Breast epithelium (tissue), 4 donors: ENCODE results near the gene OR2F2. TPM values are rescaled to one million over a fixed set of nuclear protein-coding genes. Genes with fewer than 3 reads are reported as not detected.

Source experiments
- DNase-seq, 2 donors: peaks; one replicate each; pipeline ENCODE4 v3.0.0-alpha.2; 2019; ENCODE audit warnings: low spot score in 2 of 2
- H3K27ac ChIP-seq, 2 donors: fragments of 200-600 bp; sonication (generic) in 1 of 2; one replicate each; pipeline ENCODE4 v1.5.1; 2016 to 2019; ENCODE audit warnings: mild to moderate bottlenecking in 1 of 2
- H3K27me3 ChIP-seq, 2 donors: fragments of 200-600 bp; sonication (generic) in 1 of 2; one replicate each; pipeline versions ENCODE4 v1.5.1 to v1.6.0; 2017 to 2019; ENCODE audit warnings: control low read depth in 1 of 2, mild to moderate bottlenecking in 1 of 2
- H3K36me3 ChIP-seq: fragments of 200-600 bp; one replicate; pipeline ENCODE4 v1.5.1; 2019
- H3K4me1 ChIP-seq, 2 donors: fragments of 200-600 bp; sonication (generic); one replicate each; pipeline ENCODE4 v1.5.1; 2016 to 2019; ENCODE audit warnings: control low read depth in 1 of 2
- H3K4me3 ChIP-seq, 3 donors: fragments of 200-600 bp; sonication (generic); 1 replicate in 2 of 3; 2 replicates in 1 of 3; pipeline ENCODE4 v1.5.1; 2016 to 2019; ENCODE audit warnings: mild to moderate bottlenecking in 3 of 3, moderate library complexity in 2 of 3
- H3K9me3 ChIP-seq, 2 donors: fragments of 200-600 bp; sonication (generic) in 1 of 2; one replicate each; pipeline ENCODE4 v1.5.1; 2016 to 2019; ENCODE audit warnings: control low read depth in 1 of 2
- POLR2A ChIP-seq: fragments of 450-650 bp; IDR thresholded peaks from one replicate; pipeline ENCODE4 v1.6.1; 2016; ENCODE audit warnings: antibody characterized with exemption, mild to moderate bottlenecking, moderate library complexity
- POLR2AphosphoS5 ChIP-seq, 3 donors: sonication (generic); formaldehyde crosslinking; IDR thresholded peaks; one replicate each; pipeline ENCODE4 v1.6.1; 2017; ENCODE audit warnings: antibody characterized with exemption in 3 of 3
- intact Hi-C: fragments of 100-400 bp; cut with DNase I; formaldehyde crosslinking; loops from one replicate; pipeline ENCODE4 v1.15.1; 2023; ENCODE audit warnings: low total_unique reads
- total RNA-seq, 3 donors: library from RNA; depleted of rRNA; stranded (reverse); fragments of >200 nt; gene quantifications; one replicate each; pipeline ENCODE4 v1.1.0, GENCODE V29; 2016
- TF ChIP-seq, protein P1 (sequence below), 3 donors: fragments of 450-650 bp; IDR thresholded peaks; one replicate each; pipeline ENCODE4 v1.5.1; 2016 to 2017; ENCODE audit warnings: antibody characterized with exemption in 3 of 3, mild to moderate bottlenecking in 3 of 3, moderate library complexity in 3 of 3

The OR2F2 gene
- total RNA-seq, 3 donors from 2014 or later = not detected

DNA sequence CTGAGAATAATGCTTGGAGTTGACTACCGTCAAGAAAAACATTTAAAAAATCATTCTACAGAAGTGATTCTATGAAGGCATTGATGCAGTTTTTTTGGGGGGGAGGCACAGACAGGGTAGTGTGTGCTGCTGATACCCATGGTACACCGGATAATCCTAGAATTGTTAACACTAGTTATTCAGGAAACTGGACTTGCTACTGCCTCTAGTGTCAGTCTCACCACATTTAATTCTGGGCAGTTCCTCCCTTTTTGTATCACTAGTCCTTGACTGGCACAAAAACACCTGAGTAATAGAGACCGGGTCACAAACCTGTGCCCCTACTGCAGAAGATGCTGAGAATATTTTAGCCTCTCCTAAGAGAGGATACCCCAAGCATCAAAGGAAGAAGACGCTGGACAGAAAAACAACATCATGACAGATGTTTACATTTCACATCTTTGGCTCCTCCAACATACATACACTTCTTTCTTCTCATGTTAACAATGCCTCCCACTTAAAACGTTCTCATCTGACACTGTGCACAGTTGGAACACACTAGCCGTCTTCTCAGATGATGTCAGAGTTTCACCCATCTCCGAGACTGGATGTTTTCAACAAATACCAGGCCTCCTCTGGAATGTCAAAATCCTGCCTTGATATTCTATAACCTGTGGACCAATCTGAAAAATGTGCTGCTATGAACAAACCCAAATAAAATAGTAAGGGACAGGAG lies 19.9 kb upstream of the OR2F2 start:
- TF ChIP-seq, protein P1, sequence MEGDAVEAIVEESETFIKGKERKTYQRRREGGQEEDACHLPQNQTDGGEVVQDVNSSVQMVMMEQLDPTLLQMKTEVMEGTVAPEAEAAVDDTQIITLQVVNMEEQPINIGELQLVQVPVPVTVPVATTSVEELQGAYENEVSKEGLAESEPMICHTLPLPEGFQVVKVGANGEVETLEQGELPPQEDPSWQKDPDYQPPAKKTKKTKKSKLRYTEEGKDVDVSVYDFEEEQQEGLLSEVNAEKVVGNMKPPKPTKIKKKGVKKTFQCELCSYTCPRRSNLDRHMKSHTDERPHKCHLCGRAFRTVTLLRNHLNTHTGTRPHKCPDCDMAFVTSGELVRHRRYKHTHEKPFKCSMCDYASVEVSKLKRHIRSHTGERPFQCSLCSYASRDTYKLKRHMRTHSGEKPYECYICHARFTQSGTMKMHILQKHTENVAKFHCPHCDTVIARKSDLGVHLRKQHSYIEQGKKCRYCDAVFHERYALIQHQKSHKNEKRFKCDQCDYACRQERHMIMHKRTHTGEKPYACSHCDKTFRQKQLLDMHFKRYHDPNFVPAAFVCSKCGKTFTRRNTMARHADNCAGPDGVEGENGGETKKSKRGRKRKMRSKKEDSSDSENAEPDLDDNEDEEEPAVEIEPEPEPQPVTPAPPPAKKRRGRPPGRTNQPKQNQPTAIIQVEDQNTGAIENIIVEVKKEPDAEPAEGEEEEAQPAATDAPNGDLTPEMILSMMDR (IDR thresholded peaks at IDR 0.05) = no peak
- TF ChIP-seq POLR2A (no peak), POLR2AphosphoS5 (IDR thresholded peaks at IDR 0.05) (no peak)
- Histone ChIP-seq H3K36me3 (no peaks in the 10 kb centered on the region), H3K4me1 (no peaks in the 10 kb centered on the region), H3K27me3 (no peaks in the 10 kb centered on the region), H3K27ac (no peak overlapping the region), H3K4me3 (no peak overlapping the region), H3K9me3 (no peaks in the 10 kb centered on the region)
- DNase-seq = no peak
- intact Hi-C loops = no loop called here

DNA sequence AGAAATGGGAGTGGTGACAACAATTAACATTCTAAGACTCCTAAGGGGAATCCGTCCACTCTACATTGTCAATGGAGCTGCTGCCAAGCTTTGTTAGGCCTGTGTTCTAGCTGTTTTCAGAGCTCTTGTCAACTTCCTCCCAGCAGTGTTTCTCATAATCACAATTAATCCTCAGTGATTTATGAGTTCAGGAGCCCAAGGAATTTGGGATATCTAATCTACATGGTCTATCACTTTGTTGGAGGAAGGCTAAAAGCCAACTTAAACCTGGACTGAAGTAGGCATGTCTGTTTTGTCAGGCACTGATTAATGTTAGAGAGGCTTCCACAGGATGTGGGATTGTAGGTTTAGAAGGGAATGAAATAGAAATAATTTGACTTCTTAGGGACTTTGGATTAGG lies 10.2 kb upstream of the OR2F2 start:
- DNase-seq = no peak

DNA sequence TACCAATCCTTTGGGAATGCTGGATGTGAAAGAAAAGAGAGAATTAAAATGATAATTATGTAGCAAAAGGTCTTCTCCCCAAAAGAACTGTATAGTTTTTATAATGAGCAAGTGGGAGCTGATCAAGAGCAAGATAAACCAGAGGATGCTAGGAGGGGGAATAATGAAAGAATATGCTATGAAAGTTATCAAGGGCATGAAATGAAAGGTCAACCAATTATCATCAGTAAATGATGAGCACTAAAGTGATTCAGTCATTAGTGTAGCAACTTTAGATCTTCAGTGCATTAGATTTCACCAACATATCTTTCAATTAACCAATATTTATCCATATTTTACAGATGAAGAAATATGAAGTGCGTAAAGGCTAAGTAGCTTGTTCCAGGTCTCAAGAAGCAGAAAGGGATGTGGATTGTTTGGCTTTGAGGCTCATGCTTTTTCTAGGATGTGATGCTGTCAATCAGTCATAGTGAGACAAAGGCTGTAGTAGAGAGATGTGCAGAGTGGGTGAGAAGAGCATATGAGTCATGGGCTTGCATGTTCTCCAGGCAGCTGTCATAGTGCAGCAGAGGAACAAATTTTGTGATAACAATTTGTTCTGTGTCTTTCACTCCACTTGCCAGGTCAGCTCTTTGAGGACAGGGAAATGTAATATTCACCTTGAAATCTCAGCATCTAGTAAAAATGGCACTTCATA lies 5.7 kb upstream of the OR2F2 start:
- DNase-seq = no peak
- intact Hi-C loops = no loop called here

More for the DNA sequence above, 10.2 kb upstream of the OR2F2 start:
- Histone ChIP-seq H3K36me3 (no peaks in the 10 kb centered on the region), H3K9me3 (no peaks in the 10 kb centered on the region), H3K27me3 (no peaks in the 10 kb centered on the region), H3K4me1 (no peaks in the 10 kb centered on the region), H3K4me3 (no peak overlapping the region), H3K27ac (no peak overlapping the region)
- intact Hi-C loops = no loop called here
- TF ChIP-seq, protein P1 (IDR thresholded peaks at IDR 0.05) = no peak
- TF ChIP-seq POLR2A (no peak), POLR2AphosphoS5 (IDR thresholded peaks at IDR 0.05) (no peak)

DNA sequence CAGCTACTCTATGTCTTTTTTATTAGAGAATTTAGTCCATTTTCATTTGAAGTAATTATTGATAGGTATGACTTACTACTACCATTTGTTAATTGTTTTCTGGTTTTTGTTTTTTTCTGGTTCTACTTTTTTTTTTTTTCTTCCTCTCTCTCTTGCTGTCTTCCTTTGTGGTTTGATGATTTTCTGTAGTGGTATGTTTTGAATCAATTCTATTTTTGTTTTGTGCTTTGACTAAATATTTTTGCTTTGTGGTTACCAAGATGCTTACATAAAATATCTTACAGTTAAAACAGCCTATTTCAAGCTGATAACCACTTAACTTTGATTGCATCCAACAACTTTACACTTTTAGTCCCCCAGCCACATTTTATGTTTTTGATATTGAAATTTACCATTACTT lies 3.3 kb upstream of the OR2F2 start:
- Histone ChIP-seq H3K4me3 (no peak overlapping the region), H3K27ac (no peak overlapping the region), H3K9me3 (peaks cover 4 to 5% of the 10 kb centered on the region in 2 donors), H3K27me3 (no peaks in the 10 kb centered on the region), H3K36me3 (no peaks in the 10 kb centered on the region), H3K4me1 (no peaks in the 10 kb centered on the region)
- TF ChIP-seq POLR2AphosphoS5 (IDR thresholded peaks at IDR 0.05) (no peak), POLR2A (no peak)
- TF ChIP-seq, protein P1 (IDR thresholded peaks at IDR 0.05) = no peak
- no peak for DNase-seq
- intact Hi-C loops = no loop called here

More for the DNA sequence above, 5.7 kb upstream of the OR2F2 start:
- no peak overlapping the region for H3K27ac ChIP-seq
- peaks cover 4 to 5% of the 10 kb centered on the region in 2 donors for H3K9me3 ChIP-seq
- no peaks in the 10 kb centered on the region for H3K36me3 ChIP-seq
- H3K4me3 ChIP-seq = no peak overlapping the region
- H3K4me1 ChIP-seq = no peaks in the 10 kb centered on the region
- no peaks in the 10 kb centered on the region for H3K27me3 ChIP-seq
- TF ChIP-seq POLR2AphosphoS5 (IDR thresholded peaks at IDR 0.05) (no peak), POLR2A (no peak)
- TF ChIP-seq, protein P1 (IDR thresholded peaks at IDR 0.05) = no peak
